Thoracic aorta (tissue), 2 donors: Measurements from ENCODE around the gene SLC17A9. TPM values are rescaled to one million over a fixed set of nuclear protein-coding genes. Genes with fewer than 3 reads are reported as not detected.

ENCODE experiments used
- ATAC-seq: fragments of 150-250 bp; one replicate; pipeline ENCODE4 v1.8.0; 2017; ENCODE audit warnings: low read depth; ENCODE audit not compliant: insufficient number of reproducible peaks, low FRiP score
- DNase-seq: peaks from one replicate; pipeline ENCODE4 v3.0.0-alpha.2; 2020; ENCODE audit warnings: low spot score
- H3K27ac ChIP-seq, 2 donors: fragments of 200-600 bp; sonication (generic); 1 replicate in 1 of 2; 2 replicates in 1 of 2; pipeline ENCODE4 v1.5.1; 2016; ENCODE audit warnings: mild to moderate bottlenecking in 2 of 2, moderate library complexity in 2 of 2
- H3K27me3 ChIP-seq: fragments of 200-600 bp; sonication (generic); replicated peaks from 2 replicates; pipeline ENCODE4 v1.6.0; 2016; ENCODE audit warnings: mild to moderate bottlenecking; ENCODE audit not compliant: insufficient read depth
- H3K36me3 ChIP-seq: fragments of 200-600 bp; sonication (generic); one replicate; pipeline ENCODE4 v1.5.1; 2016
- H3K4me1 ChIP-seq, 2 donors: fragments of 200-600 bp; sonication (generic); 1 replicate in 1 of 2; 2 replicates in 1 of 2; pipeline versions ENCODE4 v1.5.1 to v1.6.0; 2016; ENCODE audit warnings: low read depth in 2 of 2, mild to moderate bottlenecking in 1 of 2; ENCODE audit not compliant: control insufficient read depth in 1 of 2
- H3K4me3 ChIP-seq: fragments of 200-600 bp; sonication (generic); 2 replicates; pipeline ENCODE4 v1.5.1; 2016; ENCODE audit warnings: mild to moderate bottlenecking
- H3K9me3 ChIP-seq: fragments of 200-600 bp; sonication (generic); 2 replicates; pipeline ENCODE4 v1.5.1; 2016
- total RNA-seq, 2 donors: library from RNA; depleted of rRNA; stranded (reverse); fragments of >200 nt; gene quantifications; one replicate each; pipeline versions ENCODE4 v1.1.0 to v1.2.3, GENCODE V29; 2016
- TF ChIP-seq, protein P1 (sequence below): fragments of 200-600 bp; sonication (generic); IDR thresholded peaks from one replicate; pipeline ENCODE4 v1.5.1; 2019; ENCODE audit warnings: antibody characterized with exemption

Gene SLC17A9
- total RNA-seq, 2 donors from 2014 or later: 17.9 to 18.8 TPM

DNA sequence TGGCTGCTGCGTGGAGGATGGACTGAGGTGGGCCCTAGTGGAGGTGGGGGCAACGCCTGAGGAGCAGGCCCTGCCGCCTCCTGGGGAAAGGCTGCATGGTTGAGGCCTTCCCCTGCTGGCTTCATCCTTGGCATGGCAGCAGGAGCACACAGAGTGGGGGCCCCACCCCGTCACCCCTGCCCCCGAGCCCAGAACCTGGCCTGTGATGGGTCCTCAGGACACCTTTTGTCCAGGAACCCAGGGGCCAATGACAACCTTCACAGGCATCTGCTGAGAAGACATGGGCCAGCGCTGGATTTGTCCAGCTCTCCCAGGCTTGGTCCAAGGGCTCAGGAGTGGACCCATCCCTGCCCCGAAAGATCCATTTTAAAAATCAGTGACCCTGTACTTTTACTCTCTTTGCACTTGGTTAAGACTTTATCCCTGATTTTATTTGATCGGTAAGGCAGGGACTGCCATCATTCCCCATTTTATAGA, 575 bp upstream of the SLC17A9 start:
- TF ChIP-seq, protein P1, sequence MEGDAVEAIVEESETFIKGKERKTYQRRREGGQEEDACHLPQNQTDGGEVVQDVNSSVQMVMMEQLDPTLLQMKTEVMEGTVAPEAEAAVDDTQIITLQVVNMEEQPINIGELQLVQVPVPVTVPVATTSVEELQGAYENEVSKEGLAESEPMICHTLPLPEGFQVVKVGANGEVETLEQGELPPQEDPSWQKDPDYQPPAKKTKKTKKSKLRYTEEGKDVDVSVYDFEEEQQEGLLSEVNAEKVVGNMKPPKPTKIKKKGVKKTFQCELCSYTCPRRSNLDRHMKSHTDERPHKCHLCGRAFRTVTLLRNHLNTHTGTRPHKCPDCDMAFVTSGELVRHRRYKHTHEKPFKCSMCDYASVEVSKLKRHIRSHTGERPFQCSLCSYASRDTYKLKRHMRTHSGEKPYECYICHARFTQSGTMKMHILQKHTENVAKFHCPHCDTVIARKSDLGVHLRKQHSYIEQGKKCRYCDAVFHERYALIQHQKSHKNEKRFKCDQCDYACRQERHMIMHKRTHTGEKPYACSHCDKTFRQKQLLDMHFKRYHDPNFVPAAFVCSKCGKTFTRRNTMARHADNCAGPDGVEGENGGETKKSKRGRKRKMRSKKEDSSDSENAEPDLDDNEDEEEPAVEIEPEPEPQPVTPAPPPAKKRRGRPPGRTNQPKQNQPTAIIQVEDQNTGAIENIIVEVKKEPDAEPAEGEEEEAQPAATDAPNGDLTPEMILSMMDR: no peak

GRCh38 chr20:62952968-62953838, 694 bp downstream of the SLC17A9 start:
- H3K9me3 ChIP-seq: no peaks in the 10 kb centered on the region
- peak overlapping the region; percentile 80 to 92 for H3K27ac ChIP-seq
- TF ChIP-seq, protein P1: no peak
- H3K4me1 ChIP-seq: peaks cover 20 to 27% of the 10 kb centered on the region in 2 donors
- H3K4me3 ChIP-seq: peak overlapping the region; percentile 59
- H3K36me3 ChIP-seq: peaks cover 10% of the 10 kb centered on the region
- DNase-seq: no peak
- no peak for ATAC-seq
- H3K27me3 ChIP-seq: no peaks in the 10 kb centered on the region

More for the DNA sequence above, 575 bp upstream of the SLC17A9 start:
- no peaks in the 10 kb centered on the region for H3K27me3 ChIP-seq
- no peaks in the 10 kb centered on the region for H3K9me3 ChIP-seq
- peak overlapping the region in 1 of 2 donors; percentile 33 for H3K27ac ChIP-seq
- H3K4me1 ChIP-seq: peaks cover 20 to 32% of the 10 kb centered on the region in 2 donors
- DNase-seq (no peak), ATAC-seq (no peak)
- H3K4me3 ChIP-seq: peak overlapping the region; percentile 59
- peaks cover 15% of the 10 kb centered on the region for H3K36me3 ChIP-seq

DNA sequence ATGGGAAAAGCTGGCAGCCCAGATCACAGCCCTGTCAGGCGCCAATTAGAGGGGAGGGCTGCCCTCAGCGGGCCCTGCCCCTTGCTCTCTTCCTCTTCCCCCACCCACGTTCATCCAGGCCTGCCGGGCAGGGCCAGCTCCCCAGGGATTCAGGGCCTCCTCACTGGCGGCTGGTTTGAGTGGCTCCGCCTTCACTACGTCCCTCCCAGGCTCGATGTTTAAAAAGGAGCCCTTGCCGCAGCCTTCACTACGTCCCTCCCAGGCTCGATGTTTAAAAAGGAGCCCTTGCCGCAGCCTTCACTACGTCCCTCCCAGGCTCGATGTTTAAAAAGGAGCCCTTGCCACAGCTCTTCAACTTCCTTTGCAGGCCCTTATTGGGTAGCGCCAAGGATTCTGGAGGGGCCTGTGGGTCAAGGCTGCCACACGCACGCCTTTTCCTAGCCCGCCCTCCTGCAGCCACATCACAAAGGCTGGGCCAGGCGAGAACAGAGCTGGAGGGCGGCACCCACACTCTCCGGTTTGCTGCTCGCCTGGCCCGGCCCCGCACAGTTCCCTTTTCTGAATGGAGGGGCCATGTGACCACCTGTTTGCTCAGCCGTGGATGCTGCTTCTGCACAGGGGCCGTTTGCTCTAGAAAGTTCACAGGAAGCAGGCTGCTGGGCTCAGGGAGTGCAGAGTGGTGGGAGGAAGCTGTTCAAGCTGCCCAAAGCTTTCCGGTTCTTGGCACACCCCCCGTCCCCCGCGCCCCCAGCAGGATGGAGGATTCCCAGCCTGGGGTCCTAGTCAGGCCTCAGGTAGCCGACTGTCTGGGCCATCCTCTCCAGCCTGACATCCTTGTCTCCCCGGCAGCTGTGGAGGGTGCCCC, 1.6 kb downstream of the SLC17A9 start:
- ATAC-seq (peak; percentile 53), DNase-seq (peak; percentile 43)
- Histone ChIP-seq H3K27ac (peak overlapping the region; percentile 80 to 92), H3K4me1 (peaks cover 20 to 27% of the 10 kb centered on the region in 2 donors), H3K27me3 (no peaks in the 10 kb centered on the region), H3K4me3 (peak overlapping the region; percentile 59), H3K36me3 (peaks cover 6% of the 10 kb centered on the region), H3K9me3 (no peaks in the 10 kb centered on the region)
- TF ChIP-seq, protein P1: no peak

DNA sequence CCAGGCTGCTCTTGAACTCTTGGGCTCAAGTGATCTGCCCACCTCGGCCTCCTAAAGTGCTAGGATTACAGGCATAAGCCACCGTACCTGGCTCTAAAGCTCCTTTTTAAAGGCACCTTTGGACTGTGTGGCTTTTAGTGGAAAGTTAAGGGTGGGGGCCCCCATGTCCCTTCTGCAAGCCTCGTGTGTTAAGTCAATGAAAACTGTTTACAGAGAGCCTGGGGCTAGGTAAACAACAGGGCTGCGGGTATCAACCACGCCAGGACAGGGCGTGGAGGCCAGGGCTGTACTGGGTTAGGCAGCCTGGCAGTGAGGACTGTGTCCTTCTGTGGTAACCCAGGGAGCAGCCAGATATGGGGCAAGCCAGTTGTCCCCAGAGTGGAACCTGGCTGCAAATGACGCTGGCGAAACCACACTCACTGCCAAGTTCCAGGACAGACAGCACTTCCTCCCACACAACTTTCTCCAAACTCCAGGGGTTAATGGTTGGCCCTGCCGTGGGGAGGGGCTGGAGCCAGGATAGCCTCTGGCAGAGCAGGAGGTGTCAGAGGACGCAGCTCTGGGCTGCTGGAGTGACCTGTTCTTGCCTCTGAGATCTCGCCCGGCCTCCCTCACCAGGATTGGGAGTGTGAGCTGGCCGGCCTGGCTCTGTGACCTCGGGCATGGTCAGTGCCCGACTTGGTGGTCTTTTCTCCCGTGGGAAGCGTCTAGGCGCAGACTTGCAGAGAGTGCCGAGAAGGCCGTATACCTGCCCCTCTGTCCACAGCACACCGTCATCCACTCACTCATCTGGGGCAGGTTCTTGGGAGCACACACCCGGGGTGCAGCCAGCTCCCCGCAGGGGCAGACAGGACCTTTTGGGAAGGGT, 3.2 kb downstream of the SLC17A9 start:
- ATAC-seq (no peak), DNase-seq (no peak)
- Histone ChIP-seq H3K27me3 (no peaks in the 10 kb centered on the region), H3K9me3 (no peaks in the 10 kb centered on the region), H3K4me3 (no peak overlapping the region), H3K27ac (no peak overlapping the region), H3K4me1 (peaks cover 20 to 27% of the 10 kb centered on the region in 2 donors), H3K36me3 (no peaks in the 10 kb centered on the region)
- TF ChIP-seq, protein P1: no peak
